Glomerular endothelial cell (primary cell): ENCODE data around the gene WIPF3. TPM values are rescaled to one million over a fixed set of nuclear protein-coding genes. Genes with fewer than 3 reads are reported as not detected.

Experiments
- DNase-seq: peaks from one replicate; pipeline ENCODE4 v3.0.0-alpha.2; 2011; ENCODE audit warnings: low read depth, low spot score; ENCODE audit errors: extremely low read depth
- total RNA-seq: library from RNA; depleted of rRNA; stranded (reverse); fragments of >200 nt; gene quantifications from 2 replicates; pipeline ENCODE4 v1.2.3, GENCODE V29; 2015

Gene WIPF3
- total RNA-seq, 1 donor from 2014 or later: not detected

DNA sequence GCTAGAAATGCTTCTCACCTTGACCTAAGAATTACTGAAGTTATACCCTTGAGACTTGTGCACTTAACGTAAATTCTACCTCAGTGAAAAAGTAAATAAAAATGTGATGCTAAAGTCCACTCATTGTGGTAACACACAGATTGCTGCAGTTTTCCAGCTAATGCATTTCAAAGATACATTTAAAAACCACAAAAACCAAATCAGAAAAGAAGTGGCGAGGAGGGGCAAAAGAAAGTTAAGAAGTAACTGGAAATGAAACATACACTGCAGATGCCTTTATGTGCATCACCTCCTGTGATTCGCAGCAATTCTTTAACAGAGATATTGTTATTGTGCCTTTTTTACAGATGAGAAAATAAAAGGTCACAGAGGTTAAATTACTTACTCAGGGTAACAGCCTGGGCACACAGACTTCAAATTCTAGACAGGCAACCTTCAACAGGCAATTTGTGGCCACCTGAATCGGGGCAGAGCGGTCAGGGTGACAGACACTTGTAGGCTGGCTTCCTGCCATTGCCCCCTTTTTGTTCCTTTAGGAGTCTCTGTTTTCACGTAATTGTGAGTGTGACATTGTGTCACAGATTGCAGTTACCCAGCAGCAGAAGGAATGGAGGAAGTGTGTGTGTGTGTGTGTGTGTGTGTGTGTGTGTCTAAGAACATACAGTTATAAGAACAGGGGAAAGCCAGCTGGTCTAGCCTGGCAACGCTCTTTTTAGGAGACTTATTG, 1.9 kb downstream of the WIPF3 start:
- no peak for DNase-seq

DNA sequence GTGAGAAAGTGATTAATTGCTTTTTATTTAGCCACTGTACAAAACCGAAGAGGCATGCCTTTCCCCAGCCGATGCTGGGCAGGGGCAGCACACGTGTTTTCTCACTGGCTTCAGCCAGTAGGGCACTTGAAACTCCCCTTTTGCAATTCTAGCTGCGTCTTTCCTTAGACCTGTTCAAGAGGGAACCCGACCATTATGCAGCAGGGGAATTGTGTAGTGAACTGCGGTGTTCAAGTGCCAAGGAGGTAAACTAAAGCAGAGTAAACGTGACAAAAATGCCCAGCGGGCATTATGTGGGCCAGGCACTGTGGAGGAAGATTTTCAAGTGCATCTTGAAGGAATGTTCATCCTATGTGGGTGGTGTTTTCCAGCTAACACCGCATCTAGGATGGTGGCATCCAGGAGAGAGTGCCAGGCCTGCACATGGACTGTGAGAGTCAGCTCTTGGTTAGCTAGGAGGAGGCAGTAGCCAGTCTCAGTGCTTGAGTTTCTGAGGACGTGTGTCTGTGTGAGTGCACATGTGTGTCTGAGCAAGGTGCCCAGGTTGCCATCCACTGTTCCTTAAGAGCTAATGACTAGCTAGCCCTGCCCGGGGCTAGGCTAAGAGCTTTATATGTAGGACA, 3.3 kb downstream of the WIPF3 start:
- no peak for DNase-seq

- DNase-seq: no peak
Measured at GRCh38 chr7:29810297-29810696, 4.0 kb downstream of the WIPF3 start.

GRCh38 chr7:29810813-29811482, 4.6 kb downstream of the WIPF3 start:
- no peak for DNase-seq

DNA sequence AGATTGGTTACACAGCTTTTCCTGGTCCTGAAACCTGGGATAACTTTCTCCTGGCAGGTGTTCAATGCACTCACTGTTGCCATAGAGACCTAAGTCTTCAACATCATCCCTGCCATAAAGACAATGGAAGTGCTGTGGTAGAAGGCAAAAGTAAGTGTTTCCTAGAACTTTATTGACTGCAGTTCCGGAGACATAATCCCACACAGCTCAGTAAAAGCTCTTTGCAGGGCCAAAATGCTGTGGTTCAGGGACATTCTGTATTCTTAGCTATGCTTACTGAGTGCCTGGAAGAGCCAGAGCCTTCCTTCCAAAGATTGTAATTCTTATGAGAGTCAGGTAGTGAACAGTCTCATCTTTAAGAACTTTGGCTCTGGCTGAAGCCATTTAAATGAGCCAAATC, 5.3 kb downstream of the WIPF3 start:
- no peak for DNase-seq

GRCh38 chr7:29812185-29812876, 6.0 kb downstream of the WIPF3 start:
- no peak for DNase-seq

DNA sequence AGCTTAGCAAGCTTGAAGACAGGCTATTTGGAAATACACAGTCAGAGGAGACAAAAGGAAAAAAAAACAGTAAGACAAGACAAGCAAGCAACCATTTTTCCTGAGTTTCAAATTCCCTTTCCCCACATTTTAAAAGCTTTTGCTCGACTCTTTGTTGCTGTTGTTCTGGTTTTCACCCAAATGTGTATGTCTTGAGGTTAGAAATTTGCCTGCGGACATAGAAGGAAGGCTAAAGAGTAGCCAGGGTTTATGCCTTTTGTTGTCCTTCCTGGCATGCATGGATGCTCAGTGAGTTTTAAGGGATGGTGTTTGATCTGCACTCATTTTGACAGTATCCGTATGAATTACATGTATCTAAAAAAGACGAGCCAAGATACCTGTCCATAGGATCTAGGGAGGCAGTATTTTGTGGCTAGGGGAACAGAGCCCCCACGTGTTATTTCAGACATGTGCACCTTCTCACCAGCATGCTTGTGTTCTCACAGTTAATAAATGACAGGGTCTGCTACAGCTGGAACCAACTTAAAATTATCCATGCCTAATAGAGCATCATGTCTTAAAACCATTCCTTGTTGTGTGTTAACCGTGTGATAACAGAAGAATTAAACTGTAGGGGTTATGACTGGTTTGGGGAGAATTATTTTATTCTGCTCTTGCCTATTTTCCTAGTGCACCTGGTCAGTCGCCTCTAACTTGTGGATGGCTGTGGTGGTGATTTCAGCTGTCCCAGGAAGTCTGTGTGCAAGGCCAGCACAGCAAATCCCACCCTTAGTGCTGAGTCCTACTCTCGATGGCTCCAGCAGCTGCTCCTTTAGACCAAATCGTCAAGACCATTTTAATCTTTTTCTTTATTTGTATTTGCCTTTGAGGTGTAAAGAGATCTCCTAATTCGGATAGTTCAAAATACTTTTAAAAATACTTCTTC, 9.1 kb downstream of the WIPF3 start:
- no peak for DNase-seq

- no peak for DNase-seq
Measured at GRCh38 chr7:29818308-29818707, 12.0 kb downstream of the WIPF3 start.

DNA sequence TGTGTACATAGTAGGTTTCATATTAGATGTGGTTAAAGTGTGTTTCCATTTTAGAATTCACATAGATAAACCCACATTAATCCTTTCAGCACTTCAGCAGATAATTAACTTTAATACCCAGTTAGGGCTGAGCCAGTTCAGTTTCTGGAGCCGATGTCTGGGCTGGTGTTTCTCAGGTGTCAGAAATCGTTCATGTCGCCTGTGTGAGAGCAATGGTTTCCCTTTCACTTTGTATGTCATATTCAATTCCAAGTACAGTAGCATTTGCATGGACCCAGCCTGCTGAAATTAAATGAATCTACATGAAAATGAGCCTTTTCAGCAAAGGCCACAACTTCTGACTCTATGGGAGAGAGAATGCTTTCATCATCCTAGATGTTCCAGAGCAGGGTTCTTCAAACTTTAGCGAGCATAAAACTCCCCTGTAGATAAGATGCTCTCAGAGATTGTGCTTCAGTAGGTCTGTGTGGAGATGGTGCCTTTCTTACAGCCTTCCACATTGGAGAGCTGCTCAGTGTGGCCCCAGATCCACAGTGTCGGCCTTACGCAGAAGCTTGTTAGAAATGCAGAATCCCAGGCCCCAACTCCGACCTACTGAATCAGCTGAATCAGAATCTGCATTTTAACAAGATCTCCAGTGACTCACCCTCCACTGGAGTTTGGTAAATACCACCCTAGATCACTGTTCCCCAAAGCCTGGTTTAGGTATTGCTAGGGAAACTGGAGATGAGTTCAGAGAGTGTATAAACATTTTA, 19.6 kb downstream of the WIPF3 start:
- no peak for DNase-seq

- no peak for DNase-seq
Measured at GRCh38 chr7:29826530-29826822, 20.2 kb downstream of the WIPF3 start.

DNA sequence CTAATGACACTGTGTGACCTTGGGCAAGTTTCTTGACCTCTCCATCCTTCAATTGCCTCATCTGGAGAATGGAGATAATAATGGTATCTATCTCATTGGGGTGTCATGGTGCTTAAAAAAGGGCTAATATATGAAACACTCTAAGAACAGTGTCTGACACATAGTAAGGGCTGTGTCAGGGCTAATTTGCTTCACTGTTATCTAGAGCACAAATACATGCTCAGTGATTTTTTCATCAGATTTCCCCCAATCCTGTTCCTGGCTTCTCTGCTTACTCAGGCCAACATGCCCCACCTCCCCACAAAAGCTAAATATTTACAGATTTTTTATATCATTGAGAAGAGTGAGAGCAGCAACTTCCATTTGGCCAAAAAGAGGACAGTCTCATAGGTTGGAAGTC, 20.6 kb downstream of the WIPF3 start:
- no peak for DNase-seq

DNA sequence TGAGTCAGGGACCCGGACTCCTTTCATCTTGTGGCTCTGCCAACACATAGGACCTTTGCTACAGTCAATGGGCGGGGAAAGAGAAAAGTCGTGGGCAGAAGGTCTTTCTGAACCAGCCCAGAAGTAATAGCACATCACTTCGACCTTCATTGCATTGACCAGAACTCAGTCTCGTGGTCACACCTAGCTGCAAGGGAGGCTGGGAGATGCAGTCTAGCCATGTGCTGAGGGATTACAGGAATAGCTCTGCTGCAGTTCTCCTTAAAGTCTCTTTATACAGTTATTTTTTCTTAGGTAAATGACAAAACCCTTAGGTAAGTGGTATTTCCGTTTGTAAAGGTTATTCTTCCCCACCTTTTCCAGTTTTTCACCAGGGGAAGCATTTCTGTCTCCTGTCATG, 25.4 kb downstream of the WIPF3 start:
- no peak for DNase-seq

DNA sequence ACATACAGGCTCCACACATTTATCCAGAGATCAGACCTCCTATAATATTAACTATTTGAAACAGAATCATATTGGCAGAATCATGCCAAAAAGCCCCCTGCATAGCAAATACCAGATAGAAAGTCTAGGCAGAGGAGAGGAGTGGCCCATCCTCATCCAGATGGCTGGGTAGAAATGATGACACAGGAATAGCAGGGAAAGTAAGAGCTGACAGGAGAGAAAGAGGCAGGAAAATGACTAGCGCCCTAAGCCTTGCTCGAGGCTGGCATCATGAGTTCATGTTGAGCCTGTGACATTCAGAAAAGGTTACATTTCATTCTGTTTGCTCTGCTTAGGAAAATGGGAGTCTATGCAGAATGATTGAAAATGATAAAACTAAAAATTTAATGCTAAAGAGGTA, 27.6 kb downstream of the WIPF3 start:
- no peak for DNase-seq

- no peak for DNase-seq
Measured at GRCh38 chr7:29835718-29836117, 29.4 kb downstream of the WIPF3 start.

DNA sequence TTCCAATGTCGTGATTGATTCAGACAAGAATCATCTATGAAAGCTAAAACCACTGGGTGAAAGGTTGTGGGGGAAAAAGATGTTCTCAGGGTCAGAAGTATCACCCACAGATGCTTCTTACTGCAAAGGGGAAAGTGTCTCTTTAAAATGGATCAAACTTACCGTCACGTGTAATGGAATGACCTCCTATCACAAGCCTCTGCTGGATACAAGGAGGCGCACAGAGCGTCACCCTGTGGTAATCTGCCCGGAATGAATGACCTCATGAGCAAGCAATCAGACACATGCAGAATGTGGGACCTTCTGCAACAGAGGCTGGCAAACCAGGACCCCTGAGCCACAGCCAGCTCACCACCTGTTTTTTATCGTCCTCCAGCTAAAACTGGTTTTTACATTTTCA, 33.0 kb downstream of the WIPF3 start:
- DNase-seq: no peak

GRCh38 chr7:29839921-29840320, 33.6 kb downstream of the WIPF3 start:
- no peak for DNase-seq

- DNase-seq: no peak
Measured at GRCh38 chr7:29840701-29841100, 34.4 kb downstream of the WIPF3 start.

GRCh38 chr7:29841926-29842701, 35.8 kb downstream of the WIPF3 start:
- DNase-seq: no peak

DNA sequence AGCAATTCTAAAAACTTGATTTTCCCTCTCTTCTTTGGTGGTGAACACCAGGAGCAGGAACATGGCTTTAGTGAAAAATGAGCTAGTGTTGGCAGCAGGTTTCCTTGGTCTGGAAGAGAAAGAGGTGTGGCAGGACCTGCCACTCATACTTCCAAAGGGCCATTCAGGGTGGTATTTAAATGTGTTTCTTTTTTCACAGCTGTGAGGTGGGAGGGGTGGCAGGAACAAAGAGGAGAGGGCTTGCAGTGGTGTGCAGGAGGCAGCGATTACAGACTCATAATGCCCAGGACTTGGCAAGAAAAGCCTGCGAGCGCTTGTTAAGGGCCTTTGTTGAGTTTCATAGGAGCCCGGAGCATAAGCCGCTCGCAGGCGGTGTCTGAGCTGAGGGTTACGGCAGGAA, 36.8 kb downstream of the WIPF3 start:
- no peak for DNase-seq
